HepG2 (cell line): Measurements from ENCODE around the gene MYRFL. TPM values are rescaled to one million over a fixed set of nuclear protein-coding genes. Genes with fewer than 3 reads are reported as not detected.

Experiments used
- ATAC-seq: fragments of 200-7000 bp; cut with Tn5 transposase; 3 replicates; pipeline ENCODE4 v1.9.1; 2020; ENCODE audit warnings: mild to moderate bottlenecking, moderate library complexity
- BruUV-seq: library from RNA; stranded (reverse); fragments of 400-500 nt; replicated peaks from 2 replicates; lab custom pipeline; 2021; lab: Mats Ljungman, UMichigan
- CTCF ChIA-PET: fragments of 300-600 bp; formaldehyde crosslinking; extraction: SDS; loops from one replicate; lab custom pipeline; 2021; ENCODE audit warnings: low total read pairs, inconsistent platforms, low intra/inter-chr PET ratio; lab: Yijun Ruan, JAX
- POLR2A ChIA-PET: fragments of 350-600 bp; sonication (Branson Sonifier 250); formaldehyde crosslinking; loops from one replicate; lab custom pipeline; 2020; ENCODE audit warnings: antibody characterized with exemption, inconsistent platforms; lab: Yijun Ruan, JAX
- DNase-seq: peaks from one replicate; pipeline ENCODE4 v3.0.0-alpha.2; 2015; ENCODE audit warnings: low spot score
- FAIRE-seq: peaks from 3 replicates; lab custom pipeline; 2011; peaks lifted over from hg19 to GRCh38; lab: Jason Lieb, UNC
- H2AFZ ChIP-seq: one replicate; pipeline ENCODE4 v1.6.1; 2011; ENCODE audit warnings: low read length, inconsistent platforms
- H3K27ac ChIP-seq: fragments of 300-600 bp; 3 replicates; pipeline ENCODE4 v1.8.0; 2011; ENCODE audit warnings: mixed run types, mild to moderate bottlenecking, mixed read lengths, low read length, inconsistent platforms; ENCODE audit not compliant: insufficient read depth; ENCODE audit errors: extremely low read length
- H3K27me3 ChIP-seq, 2 experiments: fragments of 200-600 bp in 1 of 2; 2 replicates in 1 of 2; 3 replicates in 1 of 2; pipeline versions ENCODE4 v1.6.0 to v1.8.0; 2011; ENCODE audit warnings: low read length in 2 of 2, mild to moderate bottlenecking in 2 of 2, moderate library complexity in 2 of 2, inconsistent platforms in 1 of 2; ENCODE audit not compliant: insufficient read depth in 2 of 2, control insufficient read depth in 1 of 2
- H3K36me3 ChIP-seq, 2 experiments: fragments of 200-600 bp in 1 of 2; replicated peaks in 1 of 2; 2 replicates in 1 of 2; 3 replicates in 1 of 2; pipeline versions ENCODE4 v1.5.1 to v1.8.0; 2011; ENCODE audit warnings: low read length in 2 of 2, inconsistent platforms in 1 of 2; ENCODE audit not compliant: insufficient read depth in 2 of 2, control insufficient read depth in 1 of 2
- H3K4me1 ChIP-seq: 2 replicates; pipeline ENCODE4 v1.5.1; 2012; ENCODE audit warnings: low read length, inconsistent platforms; ENCODE audit not compliant: insufficient read depth
- H3K4me2 ChIP-seq: 2 replicates; pipeline ENCODE4 v1.6.0; 2011; ENCODE audit warnings: low read depth, low read length, inconsistent platforms
- H3K4me3 ChIP-seq, 3 experiments: fragments of 200-600 bp in 1 of 3; sonication (generic), shearing (Covaris generic) in 1 of 3; replicated peaks in 1 of 3; 2 replicates each; pipeline ENCODE4 v1.5.1; 2011 to 2016; ENCODE audit warnings: low read length in 3 of 3, inconsistent platforms in 2 of 3, low read depth in 2 of 3, mild to moderate bottlenecking in 2 of 3, control low read depth in 1 of 3, mixed read lengths in 1 of 3; ENCODE audit not compliant: insufficient read depth in 1 of 3
- H3K79me2 ChIP-seq: one replicate; pipeline ENCODE4 v1.6.1; 2011; ENCODE audit warnings: low read length, inconsistent platforms; ENCODE audit not compliant: insufficient read depth
- H3K9ac ChIP-seq: 2 replicates; pipeline ENCODE4 v1.6.0; 2011; ENCODE audit warnings: mild to moderate bottlenecking, low read depth, low read length, inconsistent platforms; ENCODE audit not compliant: insufficient read depth
- H3K9me3 ChIP-seq: 2 replicates; pipeline ENCODE4 v1.5.1; 2012; ENCODE audit warnings: mild to moderate bottlenecking, low read length
- H4K20me1 ChIP-seq: 2 replicates; pipeline ENCODE4 v1.6.0; 2011; ENCODE audit warnings: inconsistent platforms, mild to moderate bottlenecking, low read length, moderate library complexity; ENCODE audit not compliant: insufficient read depth
- GTF2F1 ChIP-seq: fragments of 150-350 bp; IDR thresholded peaks from 2 replicates; pipeline ENCODE4 v1.6.1; 2014; ENCODE audit warnings: low read length
- NCOA1 ChIP-seq: sonication (generic); formaldehyde crosslinking; IDR thresholded peaks from 2 replicates; pipeline ENCODE4 v1.9.0; 2021; ENCODE audit warnings: missing genetic modification reagents
- NFE2 ChIP-seq: sonication (generic); formaldehyde crosslinking; IDR thresholded peaks from 2 replicates; pipeline ENCODE4 v1.4.0; 2020; ENCODE audit warnings: missing genetic modification reagents
- NFKB2 ChIP-seq: sonication (generic); formaldehyde crosslinking; IDR thresholded peaks from 2 replicates; pipeline ENCODE4 v1.4.0; 2020; ENCODE audit warnings: missing genetic modification reagents, borderline replicate concordance
- NFRKB ChIP-seq: fragments of 450-650 bp; IDR thresholded peaks from 2 replicates; pipeline ENCODE4 v1.6.1; 2017
- PHF8 ChIP-seq: sonication (generic); formaldehyde crosslinking; IDR thresholded peaks from 2 replicates; pipeline ENCODE4 v1.5.0; 2020; ENCODE audit warnings: missing genetic modification reagents
- SAP130 ChIP-seq: IDR thresholded peaks from 2 replicates; pipeline ENCODE4 v1.6.1; 2016; ENCODE audit warnings: low read depth
- ZNF33B ChIP-seq: sonication (generic); formaldehyde crosslinking; IDR thresholded peaks from 2 replicates; pipeline ENCODE4 v1.5.1; 2020; ENCODE audit warnings: mild to moderate bottlenecking, missing genetic modification reagents
- ZNF382 ChIP-seq: sonication (generic); formaldehyde crosslinking; IDR thresholded peaks from 2 replicates; pipeline ENCODE4 v1.5.0; 2020; ENCODE audit warnings: missing genetic modification reagents, mild to moderate bottlenecking, borderline replicate concordance
- ZNF431 ChIP-seq: sonication (generic); formaldehyde crosslinking; IDR thresholded peaks from 2 replicates; pipeline ENCODE4 v1.9.0; 2022; ENCODE audit warnings: missing genetic modification reagents, low read depth, mild to moderate bottlenecking, borderline replicate concordance
- ZNF562 ChIP-seq: sonication (generic); formaldehyde crosslinking; IDR thresholded peaks from 2 replicates; pipeline ENCODE4 v1.8.0; 2022; ENCODE audit warnings: missing genetic modification reagents, borderline replicate concordance
- ZNF713 ChIP-seq: sonication (generic); formaldehyde crosslinking; IDR thresholded peaks from 2 replicates; pipeline ENCODE4 v1.4.0; 2020; ENCODE audit warnings: mild to moderate bottlenecking, missing genetic modification reagents
- in situ Hi-C: cut with HindIII; loops from 2 replicates; pipeline ENCODE4 v1.10.0; 2017; ENCODE audit warnings: low pct_unique_long_range_greater_than_20kb; ENCODE audit not compliant: extremely low pct_ligation_motif_present
- intact Hi-C: fragments of 100-400 bp; cut with micrococcal nuclease; formaldehyde crosslinking; loops from one replicate; pipeline ENCODE4 v1.10.0; 2022; ENCODE audit not compliant: unreplicated experiment
- polyA plus RNA-seq, 8 experiments: library from polyadenylated mRNA; depleted of rRNA in 3 of 8; stranded (reverse) in 7 of 8; unstranded in 1 of 8; fragments of >200 nt; fragmentation: Illumina TruSeq in 4 of 8; extraction: Trizol in 4 of 8; gene quantifications; 2 replicates each; pipeline versions ENCODE4 v1.2.1 to v1.2.3, GENCODE V29; 2011 to 2016; ENCODE audit warnings: low read depth in 4 of 8, missing spikeins in 1 of 8, mixed read lengths in 1 of 8; ENCODE audit not compliant: insufficient read depth in 1 of 8
- total RNA-seq, 5 experiments: library from RNA; depleted of rRNA; stranded (reverse); fragments of >200 nt; fragmentation: Illumina TruSeq; extraction: Trizol; gene quantifications; 2 replicates each; pipeline ENCODE4 v1.2.3, GENCODE V29; 2016; ENCODE audit warnings: low read depth in 1 of 5
- TF ChIP-seq, protein P1 (sequence below): sonication (generic); formaldehyde crosslinking; IDR thresholded peaks from 2 replicates; pipeline ENCODE4 v1.5.0; 2020; ENCODE audit warnings: missing genetic modification reagents
- TF ChIP-seq, protein P2 (sequence below): sonication (generic); formaldehyde crosslinking; IDR thresholded peaks from 2 replicates; pipeline ENCODE4 v1.4.0; 2020; ENCODE audit warnings: missing genetic modification reagents
- TF ChIP-seq, protein P3 (sequence below): conservative IDR thresholded peaks from 2 replicates; pipeline ENCODE4 v1.6.1; 2018; ENCODE audit warnings: missing genetic modification reagents
- TF ChIP-seq, protein P4 (sequence below), 2 experiments: fragments of 450-650 bp in 1 of 2; sonication (generic) in 1 of 2; formaldehyde crosslinking; IDR thresholded peaks; 2 replicates each; pipeline versions ENCODE4 v1.5.0 to v1.8.0; 2020 to 2022; ENCODE audit warnings: mild to moderate bottlenecking in 1 of 2, missing genetic modification reagents in 1 of 2

Gene MYRFL
- total and polyA plus RNA-seq, 2 of the 13 experiments (the other 11 are each of a cell fraction or from before 2014, with no cell fraction given), result 0.09 to 0.11 TPM

- H3K4me3 ChIP-seq, result no peak overlapping the region
- DNase-seq, result no peak
- no peaks in the 10 kb centered on the region for H3K36me3 ChIP-seq
- ChIA-PET CTCF (no interaction called here), POLR2A (no interaction called here)
- no peaks in the 10 kb centered on the region for H3K4me1 ChIP-seq
- FAIRE-seq, result no peak
- no peak overlapping the region for H3K27ac ChIP-seq
- BruUV-seq, result no TSS peak
- in situ Hi-C loops (no loop called here), intact Hi-C loops (no loop called here)
- no peak overlapping the region for H3K4me2 ChIP-seq
- H3K27me3 ChIP-seq, result no peaks in the 10 kb centered on the region
- H3K79me2 ChIP-seq, result no peaks in the 10 kb centered on the region
- no peak overlapping the region for H2AFZ ChIP-seq
- TF ChIP-seq SAP130 (no peak), NFE2 (CRISPR knock-in tag) (no peak), ZNF562 (CRISPR knock-in tag) (no peak), ZNF382 (CRISPR knock-in tag) (no peak), ZNF431 (CRISPR knock-in tag) (no peak), NCOA1 (CRISPR knock-in tag) (no peak), NFRKB (no peak), ZNF713 (CRISPR knock-in tag) (no peak), ZNF33B (CRISPR knock-in tag) (no peak), PHF8 (no peak), NFKB2 (no peak), GTF2F1 (no peak)
- TF ChIP-seq, protein P1, sequence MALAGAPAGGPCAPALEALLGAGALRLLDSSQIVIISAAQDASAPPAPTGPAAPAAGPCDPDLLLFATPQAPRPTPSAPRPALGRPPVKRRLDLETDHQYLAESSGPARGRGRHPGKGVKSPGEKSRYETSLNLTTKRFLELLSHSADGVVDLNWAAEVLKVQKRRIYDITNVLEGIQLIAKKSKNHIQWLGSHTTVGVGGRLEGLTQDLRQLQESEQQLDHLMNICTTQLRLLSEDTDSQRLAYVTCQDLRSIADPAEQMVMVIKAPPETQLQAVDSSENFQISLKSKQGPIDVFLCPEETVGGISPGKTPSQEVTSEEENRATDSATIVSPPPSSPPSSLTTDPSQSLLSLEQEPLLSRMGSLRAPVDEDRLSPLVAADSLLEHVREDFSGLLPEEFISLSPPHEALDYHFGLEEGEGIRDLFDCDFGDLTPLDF (CRISPR knock-in tag), result no peak
- TF ChIP-seq, protein P2, sequence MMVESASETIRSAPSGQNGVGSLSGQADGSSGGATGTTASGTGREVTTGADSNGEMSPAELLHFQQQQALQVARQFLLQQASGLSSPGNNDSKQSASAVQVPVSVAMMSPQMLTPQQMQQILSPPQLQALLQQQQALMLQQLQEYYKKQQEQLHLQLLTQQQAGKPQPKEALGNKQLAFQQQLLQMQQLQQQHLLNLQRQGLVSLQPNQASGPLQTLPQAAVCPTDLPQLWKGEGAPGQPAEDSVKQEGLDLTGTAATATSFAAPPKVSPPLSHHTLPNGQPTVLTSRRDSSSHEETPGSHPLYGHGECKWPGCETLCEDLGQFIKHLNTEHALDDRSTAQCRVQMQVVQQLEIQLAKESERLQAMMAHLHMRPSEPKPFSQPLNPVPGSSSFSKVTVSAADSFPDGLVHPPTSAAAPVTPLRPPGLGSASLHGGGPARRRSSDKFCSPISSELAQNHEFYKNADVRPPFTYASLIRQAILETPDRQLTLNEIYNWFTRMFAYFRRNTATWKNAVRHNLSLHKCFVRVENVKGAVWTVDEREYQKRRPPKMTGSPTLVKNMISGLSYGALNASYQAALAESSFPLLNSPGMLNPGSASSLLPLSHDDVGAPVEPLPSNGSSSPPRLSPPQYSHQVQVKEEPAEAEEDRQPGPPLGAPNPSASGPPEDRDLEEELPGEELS (CRISPR knock-in tag), result no peak
- TF ChIP-seq, protein P3, sequence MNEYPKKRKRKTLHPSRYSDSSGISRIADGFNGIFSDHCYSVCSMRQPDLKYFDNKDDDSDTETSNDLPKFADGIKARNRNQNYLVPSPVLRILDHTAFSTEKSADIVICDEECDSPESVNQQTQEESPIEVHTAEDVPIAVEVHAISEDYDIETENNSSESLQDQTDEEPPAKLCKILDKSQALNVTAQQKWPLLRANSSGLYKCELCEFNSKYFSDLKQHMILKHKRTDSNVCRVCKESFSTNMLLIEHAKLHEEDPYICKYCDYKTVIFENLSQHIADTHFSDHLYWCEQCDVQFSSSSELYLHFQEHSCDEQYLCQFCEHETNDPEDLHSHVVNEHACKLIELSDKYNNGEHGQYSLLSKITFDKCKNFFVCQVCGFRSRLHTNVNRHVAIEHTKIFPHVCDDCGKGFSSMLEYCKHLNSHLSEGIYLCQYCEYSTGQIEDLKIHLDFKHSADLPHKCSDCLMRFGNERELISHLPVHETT, result no peak
- TF ChIP-seq, protein P4, sequence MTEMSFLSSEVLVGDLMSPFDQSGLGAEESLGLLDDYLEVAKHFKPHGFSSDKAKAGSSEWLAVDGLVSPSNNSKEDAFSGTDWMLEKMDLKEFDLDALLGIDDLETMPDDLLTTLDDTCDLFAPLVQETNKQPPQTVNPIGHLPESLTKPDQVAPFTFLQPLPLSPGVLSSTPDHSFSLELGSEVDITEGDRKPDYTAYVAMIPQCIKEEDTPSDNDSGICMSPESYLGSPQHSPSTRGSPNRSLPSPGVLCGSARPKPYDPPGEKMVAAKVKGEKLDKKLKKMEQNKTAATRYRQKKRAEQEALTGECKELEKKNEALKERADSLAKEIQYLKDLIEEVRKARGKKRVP (CRISPR knock-in tag; IDR thresholded peaks at IDR 0.05), result no peak
- no peak overlapping the region for H3K9ac ChIP-seq
- ATAC-seq, result no peak
- H3K9me3 ChIP-seq, result no peaks in the 10 kb centered on the region
- H4K20me1 ChIP-seq, result no peaks in the 10 kb centered on the region
Measured at GRCh38 chr12:69947123-69947522, 122.1 kb downstream of the MYRFL start.
